ENCODE measurements around the gene CACNA2D4. TPM values are rescaled to one million over a fixed set of nuclear protein-coding genes. Genes with fewer than 3 reads are reported as not detected.
A peak's percentile ranks its signal among the peaks of the same experiment; 100 is the strongest.

CACNA2D4 gene
- total and polyA plus RNA-seq, 8 donors: 1.5 to 6.5 (median 1.9) TPM

- TF ChIP-seq CTCF (IDR thresholded peaks at IDR 0.05): no peak
- intact Hi-C loops (cut with DNase I): no loop called here
- DNase-seq: peak in 2 of 4 donors; percentile 70 to 92
- Histone ChIP-seq H3K4me1 (peaks cover 0 to 19% of the 10 kb centered on the region in 2 donors), H3K27ac (no peak overlapping the region), H3K4me3 (no peak overlapping the region), H3K27me3 (peaks cover 0 to 40% of the 10 kb centered on the region in 2 donors), H3K9me3 (no peaks in the 10 kb centered on the region), H3K36me3 (no peaks in the 10 kb centered on the region)
- ATAC-seq: peak; percentile 43
These were observed 2.5 kb upstream of the CACNA2D4 start for GRCh38 chr12:1920971-1921370.

- TF ChIP-seq CTCF (IDR thresholded peaks at IDR 0.05): no peak
- H3K9me3 ChIP-seq: no peaks in the 10 kb centered on the region
- intact Hi-C loops (cut with DNase I): no loop called here
- ATAC-seq (no peak), DNase-seq (no peak)
- H3K27me3 ChIP-seq: peaks cover 0 to 39% of the 10 kb centered on the region in 2 donors
- no peaks in the 10 kb centered on the region for H3K36me3 ChIP-seq
- no peak overlapping the region for H3K4me3 ChIP-seq
- no peak overlapping the region for H3K27ac ChIP-seq
- H3K4me1 ChIP-seq: peaks cover 0 to 19% of the 10 kb centered on the region in 2 donors
These were observed 2.0 kb upstream of the CACNA2D4 start for GRCh38 chr12:1920436-1920835.

- no peak for ATAC-seq
- TF ChIP-seq CTCF (IDR thresholded peaks at IDR 0.05): no peak
- Histone ChIP-seq H3K4me3 (no peak overlapping the region), H3K27ac (no peak overlapping the region), H3K9me3 (no peaks in the 10 kb centered on the region), H3K36me3 (no peaks in the 10 kb centered on the region), H3K27me3 (peaks cover 0 to 33% of the 10 kb centered on the region in 2 donors), H3K4me1 (peaks cover 0 to 19% of the 10 kb centered on the region in 2 donors)
- intact Hi-C loops (cut with DNase I): no loop called here
- no peak for DNase-seq
These were observed 1.3 kb upstream of the CACNA2D4 start for GRCh38 chr12:1919763-1920162.

GRCh38 chr12:1919284-1919683 is 832 bp upstream of the CACNA2D4 start:
- H3K36me3 ChIP-seq: no peaks in the 10 kb centered on the region
- H3K27me3 ChIP-seq: peaks cover 0 to 33% of the 10 kb centered on the region in 2 donors
- no peak overlapping the region for H3K27ac ChIP-seq
- ATAC-seq (no peak), DNase-seq (no peak)
- intact Hi-C loops (cut with DNase I): no loop called here
- no peak overlapping the region for H3K4me3 ChIP-seq
- no peak for TF ChIP-seq CTCF (IDR thresholded peaks at IDR 0.05)
- peaks cover 0 to 19% of the 10 kb centered on the region in 2 donors for H3K4me1 ChIP-seq
- no peaks in the 10 kb centered on the region for H3K9me3 ChIP-seq

DNA sequence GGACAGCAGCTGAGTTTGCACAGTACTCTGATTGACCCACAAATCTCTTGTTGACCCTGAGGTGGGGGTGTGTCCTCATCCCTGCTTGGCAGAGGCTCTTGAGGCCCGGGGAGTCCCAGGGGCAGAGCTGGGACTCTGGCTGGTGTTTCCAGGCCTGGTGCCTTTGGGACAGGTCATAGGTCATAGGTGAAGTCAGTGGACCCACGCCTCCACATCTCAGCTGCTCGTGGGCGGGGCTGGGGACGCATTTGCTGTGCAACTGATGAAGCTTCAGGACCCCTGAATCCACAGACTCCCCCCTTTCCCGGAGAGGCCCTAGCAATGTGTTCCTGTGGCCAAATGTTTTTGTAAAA is 408 bp upstream of the CACNA2D4 start:
- no peak for ATAC-seq
- peak in 1 of 4 donors; percentile 22 for DNase-seq
- H3K9me3 ChIP-seq: no peaks in the 10 kb centered on the region
- TF ChIP-seq CTCF (IDR thresholded peaks at IDR 0.05): no peak
- peaks cover 0 to 33% of the 10 kb centered on the region in 2 donors for H3K27me3 ChIP-seq
- no peak overlapping the region for H3K27ac ChIP-seq
- H3K4me1 ChIP-seq: peaks cover 0 to 19% of the 10 kb centered on the region in 2 donors
- no peak overlapping the region for H3K4me3 ChIP-seq
- intact Hi-C loops (cut with DNase I): no loop called here
- no peaks in the 10 kb centered on the region for H3K36me3 ChIP-seq
